Measurements from ENCODE around the gene OR9I1.

Gene OR9I1

GRCh38 chr11:58125469-58125868, at the start of gene OR9I1:
Gene OR9I1, minus strand, starts transcription at chr11:58125530. Its CDS starts 6,086 bp downstream, at chr11:58119444.
- DNase-seq (ENCODE audit: low read depth, low spot score): peak; percentile 0

GRCh38 chr11:58165504-58166106, 40.3 kb upstream of the OR9I1 start:
- no peak for DNase-seq (ENCODE audit: low read depth, low spot score)

- DNase-seq (ENCODE audit: low read depth, low spot score): no peak
These were observed 39.7 kb upstream of the OR9I1 start for GRCh38 chr11:58164990-58165389.

- DNase-seq (ENCODE audit: low read depth, low spot score): no peak
These were observed 39.1 kb upstream of the OR9I1 start for GRCh38 chr11:58164389-58164788.

- no peak for DNase-seq (ENCODE audit: low read depth, low spot score)
These were observed 27.5 kb upstream of the OR9I1 start for GRCh38 chr11:58152781-58153180.

GRCh38 chr11:58142761-58143160, 17.4 kb upstream of the OR9I1 start:
- no peak for DNase-seq (ENCODE audit: low read depth, low spot score)

- DNase-seq (ENCODE audit: low read depth, low spot score): no peak
These were observed 9.8 kb upstream of the OR9I1 start for GRCh38 chr11:58135171-58135570.

- no peak for DNase-seq (ENCODE audit: low read depth, low spot score)
These were observed 8.8 kb upstream of the OR9I1 start for GRCh38 chr11:58134151-58134550.

GRCh38 chr11:58133309-58134076, 8.2 kb upstream of the OR9I1 start:
- DNase-seq (ENCODE audit: low read depth, low spot score): no peak

- no peak for DNase-seq (ENCODE audit: low read depth, low spot score)
These were observed 2.0 kb upstream of the OR9I1 start for GRCh38 chr11:58127350-58127749.

GRCh38 chr11:58121096-58121495, 4.2 kb downstream of the OR9I1 start:
- DNase-seq (ENCODE audit: low read depth, low spot score): no peak

- DNase-seq (ENCODE audit: low read depth, low spot score): no peak
These were observed 27.9 kb downstream of the OR9I1 start for GRCh38 chr11:58097437-58097836.

- DNase-seq (ENCODE audit: low read depth, low spot score): no peak
These were observed 38.8 kb downstream of the OR9I1 start for GRCh38 chr11:58086528-58086927.

GRCh38 chr11:58075781-58076180, 49.5 kb downstream of the OR9I1 start:
- peak; percentile 32 for DNase-seq (ENCODE audit: low read depth, low spot score)

GRCh38 chr11:58070585-58070984, 54.7 kb downstream of the OR9I1 start:
- no peak for DNase-seq (ENCODE audit: low read depth, low spot score)

- DNase-seq (ENCODE audit: low read depth, low spot score): no peak
These were observed 56.7 kb downstream of the OR9I1 start for GRCh38 chr11:58068655-58069054.

- DNase-seq (ENCODE audit: low read depth, low spot score): no peak
These were observed 57.6 kb downstream of the OR9I1 start for GRCh38 chr11:58067685-58068084.

Measured in astrocyte of the hippocampus (primary cell).